Measurements from ENCODE around the gene MAML3.

The MAML3 gene

GRCh38 chr4:139767168-139767567 lies 386.8 kb downstream of the MAML3 start:
- DNase-seq (ENCODE audit: insufficient read length, low spot score) (no peak), FAIRE-seq (peak; percentile 55)
- TF ChIP-seq PAX5 (IDR thresholded peaks at IDR 0.05; ENCODE audit: insufficient read depth, low read length, severe bottlenecking) (no peak), SPI1 (IDR thresholded peaks at IDR 0.05; ENCODE audit: low read depth, low read length) (no peak), POLR2AphosphoS5 (IDR thresholded peaks at IDR 0.05; ENCODE audit: low read depth, low read length) (no peak), POLR2A (IDR thresholded peaks at IDR 0.05; ENCODE audit: low read depth, low read length) (no peak), POU2F2 (IDR thresholded peaks at IDR 0.05; ENCODE audit: low read depth, low read length) (no peak), TAF1 (IDR thresholded peaks at IDR 0.05; ENCODE audit: low read depth, low read length) (no peak)

- TF ChIP-seq POLR2A (IDR thresholded peaks at IDR 0.05; ENCODE audit: low read depth, low read length) (no peak), TAF1 (IDR thresholded peaks at IDR 0.05; ENCODE audit: low read depth, low read length) (no peak), POLR2AphosphoS5 (IDR thresholded peaks at IDR 0.05; ENCODE audit: low read depth, low read length) (no peak), PAX5 (IDR thresholded peaks at IDR 0.05; ENCODE audit: insufficient read depth, low read length, severe bottlenecking) (no peak), POU2F2 (IDR thresholded peaks at IDR 0.05; ENCODE audit: low read depth, low read length) (no peak), SPI1 (IDR thresholded peaks at IDR 0.05; ENCODE audit: low read depth, low read length) (no peak)
- DNase-seq (ENCODE audit: insufficient read length, low spot score) (no peak), FAIRE-seq (peak; percentile 13)
Observed at GRCh38 chr4:139764686-139765310, 389.2 kb downstream of the MAML3 start.

- FAIRE-seq: peak; percentile 55
- TF ChIP-seq POLR2A (IDR thresholded peaks at IDR 0.05; ENCODE audit: low read depth, low read length) (no peak), POLR2AphosphoS5 (IDR thresholded peaks at IDR 0.05; ENCODE audit: low read depth, low read length) (no peak), PAX5 (IDR thresholded peaks at IDR 0.05; ENCODE audit: insufficient read depth, low read length, severe bottlenecking) (no peak), TAF1 (IDR thresholded peaks at IDR 0.05; ENCODE audit: low read depth, low read length) (no peak), POU2F2 (IDR thresholded peaks at IDR 0.05; ENCODE audit: low read depth, low read length) (no peak), SPI1 (IDR thresholded peaks at IDR 0.05; ENCODE audit: low read depth, low read length) (no peak)
Observed at GRCh38 chr4:139764182-139764581, 389.8 kb downstream of the MAML3 start.

GRCh38 chr4:139763672-139764071 lies 390.3 kb downstream of the MAML3 start:
- DNase-seq (ENCODE audit: insufficient read length, low spot score) (no peak), FAIRE-seq (no peak)
- TF ChIP-seq TAF1 (IDR thresholded peaks at IDR 0.05; ENCODE audit: low read depth, low read length) (no peak), POU2F2 (IDR thresholded peaks at IDR 0.05; ENCODE audit: low read depth, low read length) (no peak), POLR2A (IDR thresholded peaks at IDR 0.05; ENCODE audit: low read depth, low read length) (no peak), POLR2AphosphoS5 (IDR thresholded peaks at IDR 0.05; ENCODE audit: low read depth, low read length) (no peak), PAX5 (IDR thresholded peaks at IDR 0.05; ENCODE audit: insufficient read depth, low read length, severe bottlenecking) (no peak), SPI1 (IDR thresholded peaks at IDR 0.05; ENCODE audit: low read depth, low read length) (no peak)

More at GRCh38 chr4:139764182-139764581, 389.8 kb downstream of the MAML3 start:
- no peak for DNase-seq (ENCODE audit: insufficient read length, low spot score)

GRCh38 chr4:139763205-139763604 lies 390.8 kb downstream of the MAML3 start:
- TF ChIP-seq TAF1 (IDR thresholded peaks at IDR 0.05; ENCODE audit: low read depth, low read length) (no peak), POLR2AphosphoS5 (IDR thresholded peaks at IDR 0.05; ENCODE audit: low read depth, low read length) (no peak), PAX5 (IDR thresholded peaks at IDR 0.05; ENCODE audit: insufficient read depth, low read length, severe bottlenecking) (no peak), POLR2A (IDR thresholded peaks at IDR 0.05; ENCODE audit: low read depth, low read length) (no peak), SPI1 (IDR thresholded peaks at IDR 0.05; ENCODE audit: low read depth, low read length) (no peak), POU2F2 (IDR thresholded peaks at IDR 0.05; ENCODE audit: low read depth, low read length) (no peak)
- DNase-seq (ENCODE audit: insufficient read length, low spot score) (no peak), FAIRE-seq (no peak)

GRCh38 chr4:139762720-139763119 lies 391.3 kb downstream of the MAML3 start:
- TF ChIP-seq TAF1 (IDR thresholded peaks at IDR 0.05; ENCODE audit: low read depth, low read length) (no peak), POLR2AphosphoS5 (IDR thresholded peaks at IDR 0.05; ENCODE audit: low read depth, low read length) (no peak), POLR2A (IDR thresholded peaks at IDR 0.05; ENCODE audit: low read depth, low read length) (no peak), SPI1 (IDR thresholded peaks at IDR 0.05; ENCODE audit: low read depth, low read length) (no peak), PAX5 (IDR thresholded peaks at IDR 0.05; ENCODE audit: insufficient read depth, low read length, severe bottlenecking) (no peak), POU2F2 (IDR thresholded peaks at IDR 0.05; ENCODE audit: low read depth, low read length) (no peak)
- no peak for DNase-seq (ENCODE audit: insufficient read length, low spot score)
- no peak for FAIRE-seq

- FAIRE-seq: no peak
- peak; percentile 7 for DNase-seq (ENCODE audit: insufficient read length, low spot score)
- no peak for TF ChIP-seq PAX5 (IDR thresholded peaks at IDR 0.05; ENCODE audit: insufficient read depth, low read length, severe bottlenecking)
- TF ChIP-seq POLR2AphosphoS5 (IDR thresholded peaks at IDR 0.05; ENCODE audit: low read depth, low read length): no peak
- no peak for TF ChIP-seq SPI1 (IDR thresholded peaks at IDR 0.05; ENCODE audit: low read depth, low read length)
- no peak for TF ChIP-seq POU2F2 (IDR thresholded peaks at IDR 0.05; ENCODE audit: low read depth, low read length)
- TF ChIP-seq TAF1 (IDR thresholded peaks at IDR 0.05; ENCODE audit: low read depth, low read length): no peak
- TF ChIP-seq POLR2A (IDR thresholded peaks at IDR 0.05; ENCODE audit: low read depth, low read length): no peak
Observed at GRCh38 chr4:139761461-139761860, 392.5 kb downstream of the MAML3 start.

- no peak for TF ChIP-seq POLR2A (IDR thresholded peaks at IDR 0.05; ENCODE audit: low read depth, low read length)
- FAIRE-seq (no peak), DNase-seq (ENCODE audit: insufficient read length, low spot score) (no peak)
Observed at GRCh38 chr4:139760567-139760966, 393.4 kb downstream of the MAML3 start.

- no peak for TF ChIP-seq POLR2AphosphoS5 (IDR thresholded peaks at IDR 0.05; ENCODE audit: low read depth, low read length)
- no peak for TF ChIP-seq POLR2A (IDR thresholded peaks at IDR 0.05; ENCODE audit: low read depth, low read length)
- no peak for TF ChIP-seq POU2F2 (IDR thresholded peaks at IDR 0.05; ENCODE audit: low read depth, low read length)
- TF ChIP-seq PAX5 (IDR thresholded peaks at IDR 0.05; ENCODE audit: insufficient read depth, low read length, severe bottlenecking): no peak
- no peak for TF ChIP-seq SPI1 (IDR thresholded peaks at IDR 0.05; ENCODE audit: low read depth, low read length)
- no peak for TF ChIP-seq TAF1 (IDR thresholded peaks at IDR 0.05; ENCODE audit: low read depth, low read length)
- FAIRE-seq: no peak
Observed at GRCh38 chr4:139759097-139759496, 394.9 kb downstream of the MAML3 start.

More at GRCh38 chr4:139759097-139759496, 394.9 kb downstream of the MAML3 start:
- no peak for DNase-seq (ENCODE audit: insufficient read length, low spot score)

Data from GM12891 (cell line).